Fibroblast of the conjunctiva (primary cell): Measurements from ENCODE around the gene NINL.

Experiments
- DNase-seq: peaks from one replicate; pipeline ENCODE4 v3.0.0-alpha.2; 2010; ENCODE audit warnings: low read depth

Gene NINL

GRCh38 chr20:25500880-25501351 lies 84.4 kb downstream of the NINL start:
- DNase-seq: no peak

GRCh38 chr20:25499855-25500434 lies 85.4 kb downstream of the NINL start:
- no peak for DNase-seq

GRCh38 chr20:25499031-25499430 lies 86.3 kb downstream of the NINL start:
- DNase-seq: no peak

- no peak for DNase-seq
These were observed 87.1 kb downstream of the NINL start for GRCh38 chr20:25498280-25498606.

- no peak for DNase-seq
These were observed 87.6 kb downstream of the NINL start for GRCh38 chr20:25497586-25498279.

GRCh38 chr20:25496968-25497401 lies 88.3 kb downstream of the NINL start:
- DNase-seq: no peak

GRCh38 chr20:25496165-25496967 lies 89.0 kb downstream of the NINL start:
- no peak for DNase-seq

GRCh38 chr20:25495189-25495824 lies 90.0 kb downstream of the NINL start:
- no peak for DNase-seq

GRCh38 chr20:25494506-25495188 lies 90.7 kb downstream of the NINL start:
- no peak for DNase-seq

DNA sequence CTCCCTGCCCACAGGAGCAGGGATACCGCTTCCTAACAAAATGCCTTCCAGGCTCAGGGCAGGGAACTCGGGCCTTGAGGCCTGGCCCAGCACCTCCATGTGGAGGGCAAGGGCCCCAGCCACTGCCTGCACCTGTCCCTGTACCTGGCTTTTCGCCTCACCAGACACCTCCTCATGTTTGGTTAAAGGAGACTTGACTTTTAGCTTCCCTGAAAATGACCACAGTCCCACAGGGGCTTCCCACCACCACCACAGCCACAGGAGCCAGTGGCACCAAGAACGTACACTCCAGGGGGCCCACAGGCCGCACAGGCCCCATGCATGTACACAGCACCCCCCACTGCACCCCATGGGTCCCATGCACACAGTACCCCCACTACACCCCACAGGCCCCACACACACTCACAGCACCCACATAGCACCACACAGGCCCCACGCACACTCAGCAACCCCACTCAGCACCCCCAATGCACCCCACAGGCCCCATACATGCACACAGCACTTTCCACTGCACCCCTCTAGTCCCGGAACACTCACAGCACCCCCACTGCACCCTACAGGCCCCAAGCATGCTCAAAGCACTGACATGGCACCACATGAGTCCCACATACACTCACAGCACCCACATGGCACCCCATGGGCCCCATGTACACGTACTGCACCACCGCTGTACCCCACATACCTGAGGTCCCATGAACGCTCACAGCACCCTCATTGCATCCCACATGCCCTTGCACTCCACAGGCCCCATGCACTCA lies 91.4 kb downstream of the NINL start:
- no peak for DNase-seq

- no peak for DNase-seq
These were observed 92.2 kb downstream of the NINL start for GRCh38 chr20:25493137-25493536.

- no peak for DNase-seq
These were observed 93.8 kb downstream of the NINL start for GRCh38 chr20:25491446-25492038.

DNA sequence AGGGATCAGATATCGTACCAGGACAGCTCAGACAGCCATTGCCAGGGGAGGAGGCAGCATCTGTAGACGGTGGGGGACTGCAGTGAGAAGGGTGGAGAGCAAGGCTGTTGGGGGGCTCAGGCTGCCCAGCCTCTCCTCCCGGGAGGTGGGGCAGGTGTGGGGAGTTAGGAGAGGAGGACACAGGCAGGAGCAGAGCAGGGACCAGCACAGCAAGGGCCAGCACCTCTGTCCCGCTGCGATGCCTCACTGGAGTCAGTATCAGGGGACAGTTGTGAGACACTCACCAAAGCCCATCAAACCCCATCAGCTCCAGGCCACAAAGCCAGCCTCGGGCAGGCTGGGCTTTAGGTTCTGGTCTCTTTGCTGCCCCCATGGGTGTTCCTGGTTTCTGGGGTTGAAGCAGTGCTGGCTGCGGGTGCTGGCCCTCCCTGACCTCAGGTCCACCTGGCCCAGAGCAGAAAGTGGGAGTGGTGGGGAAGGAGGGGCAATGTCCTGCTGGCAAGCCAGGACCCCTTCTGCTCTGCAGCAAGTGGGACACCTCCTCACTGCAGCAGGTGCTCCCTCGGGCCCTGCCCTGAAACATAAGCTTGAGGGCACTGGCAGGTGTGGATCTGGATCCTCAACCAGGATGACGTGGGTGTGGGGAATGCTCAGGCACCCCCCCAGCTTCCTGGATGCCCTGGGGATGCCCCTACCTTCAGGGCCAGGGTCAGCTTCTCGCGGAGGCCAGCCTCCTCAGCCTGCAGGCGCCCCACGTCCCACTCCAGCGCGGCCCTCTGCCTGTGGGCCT lies 94.5 kb downstream of the NINL start:
- no peak for DNase-seq

- no peak for DNase-seq
These were observed 96.0 kb downstream of the NINL start for GRCh38 chr20:25489221-25489871.

DNA sequence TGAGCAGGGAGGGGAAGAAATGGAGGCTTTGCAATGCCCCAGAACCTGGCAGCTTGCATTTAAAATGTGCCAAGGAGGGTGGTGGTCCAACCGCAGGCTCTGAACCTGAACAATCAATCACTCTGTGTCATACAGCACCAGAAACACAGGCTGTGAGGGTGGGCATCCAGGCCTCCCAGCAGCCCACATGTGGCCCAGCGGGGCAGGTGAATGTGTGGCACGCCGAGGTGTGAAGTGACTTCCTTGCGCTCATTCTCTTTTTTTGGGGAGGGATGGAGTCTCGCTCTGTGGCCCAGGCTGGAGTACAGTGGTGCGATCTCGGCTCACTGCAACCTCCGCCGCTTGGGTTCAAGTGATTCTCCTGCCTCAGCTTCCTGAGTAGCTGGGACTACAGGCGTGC lies 97.4 kb downstream of the NINL start:
- DNase-seq: no peak

GRCh38 chr20:25487306-25487705 lies 98.0 kb downstream of the NINL start:
- DNase-seq: no peak

- no peak for DNase-seq
These were observed 99.0 kb downstream of the NINL start for GRCh38 chr20:25486377-25486776.

DNA sequence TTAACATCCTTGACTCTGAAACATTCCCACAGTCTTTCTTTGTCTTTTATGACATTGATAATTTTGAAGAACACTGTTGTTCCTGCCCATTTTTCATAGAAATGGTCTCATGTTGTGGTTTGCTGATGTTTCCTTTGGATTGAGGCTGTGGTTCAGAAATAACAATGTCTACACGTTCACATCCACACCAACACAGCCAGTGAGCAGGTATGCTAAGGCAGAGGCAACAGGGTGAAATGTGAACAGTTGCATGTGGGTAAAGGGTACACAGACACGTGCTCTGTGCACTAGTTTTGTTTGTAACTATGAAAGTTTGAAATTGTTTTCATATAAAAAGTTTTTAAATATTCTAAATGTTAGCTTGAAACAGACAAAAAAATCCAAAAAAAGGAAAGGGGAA lies 99.5 kb downstream of the NINL start:
- DNase-seq: no peak

GRCh38 chr20:25484911-25485511 lies 100.3 kb downstream of the NINL start:
- DNase-seq: no peak
